SK-N-SH (cell line): ENCODE measurements around the gene DOK7. TPM values are rescaled to one million over a fixed set of nuclear protein-coding genes. Genes with fewer than 3 reads are reported as not detected.

Source experiments
- CTCF ChIA-PET: fragments of 300-600, 350-600 bp; formaldehyde crosslinking; extraction: SDS; loops from one replicate; lab custom pipeline; 2021; lab: Yijun Ruan, JAX
- POLR2A ChIA-PET: fragments of 350-600 bp; sonication (Branson Sonifier 250); formaldehyde crosslinking; extraction: SDS; loops from one replicate; lab custom pipeline; 2020; ENCODE audit warnings: antibody characterized with exemption, inconsistent platforms; lab: Yijun Ruan, JAX
- DNase-seq: peaks from one replicate; pipeline ENCODE4 v3.0.0; 2012
- H2AFZ ChIP-seq: fragments of 200-600 bp; sonication (generic); 2 replicates; pipeline ENCODE4 v1.8.1; 2016; ENCODE audit warnings: antibody characterized with exemption, mild to moderate bottlenecking, low read depth
- H3F3A ChIP-seq: fragments of 200-600 bp; sonication (generic); replicated peaks from 2 replicates; pipeline ENCODE3; 2016; ENCODE audit warnings: antibody characterized with exemption, mild to moderate bottlenecking; ENCODE audit not compliant: insufficient read depth
- H3K27ac ChIP-seq, 2 experiments: fragments of 200-500 bp in 1 of 2; fragments of 200-600 bp in 1 of 2; sonication (Bioruptor generic) in 1 of 2; sonication (generic), shearing (Covaris generic) in 1 of 2; 2 replicates each; pipeline versions ENCODE4 v1.5.1 to v1.6.1; 2014 to 2016; ENCODE audit warnings: low read depth in 2 of 2, inconsistent platforms in 1 of 2, low read length in 1 of 2, mild to moderate bottlenecking in 1 of 2, mixed read lengths in 1 of 2
- H3K27me3 ChIP-seq: fragments of 200-600 bp; sonication (generic), shearing (Covaris generic); 2 replicates; pipeline ENCODE4 v1.6.1; 2016; ENCODE audit warnings: mixed run types; ENCODE audit not compliant: insufficient read depth
- H3K36me3 ChIP-seq, 2 experiments: fragments of 200-500 bp in 1 of 2; fragments of 200-600 bp in 1 of 2; sonication (Bioruptor generic) in 1 of 2; sonication (generic) in 1 of 2; replicated peaks in 1 of 2; 2 replicates each; pipeline versions ENCODE3 to v1.5.1; 2014 to 2016; ENCODE audit warnings: low read length in 1 of 2, mild to moderate bottlenecking in 1 of 2; ENCODE audit not compliant: insufficient read depth in 2 of 2, control insufficient read depth in 1 of 2
- H3K4me1 ChIP-seq, 2 experiments: fragments of 200-500 bp in 1 of 2; fragments of 200-600 bp in 1 of 2; sonication (Bioruptor generic) in 1 of 2; sonication (generic), shearing (Covaris generic) in 1 of 2; 2 replicates each; pipeline versions ENCODE4 v1.5.1 to v1.6.1; 2014 to 2016; ENCODE audit warnings: low read depth in 1 of 2, low read length in 1 of 2, mixed run types in 1 of 2; ENCODE audit not compliant: insufficient read depth in 2 of 2, control insufficient read depth in 1 of 2
- H3K4me2 ChIP-seq: fragments of 200-600 bp; sonication (generic), shearing (Covaris generic); 2 replicates; pipeline ENCODE4 v1.6.1; 2017; ENCODE audit warnings: mixed run types
- H3K4me3 ChIP-seq, 2 experiments: fragments of 200-500 bp in 1 of 2; fragments of 200-600 bp in 1 of 2; sonication (Bioruptor generic) in 1 of 2; sonication (generic), shearing (Covaris generic) in 1 of 2; 2 replicates each; pipeline versions ENCODE4 v1.5.1 to v1.8.1; 2014 to 2016; ENCODE audit warnings: low read depth in 2 of 2, inconsistent platforms in 1 of 2, low read length in 1 of 2, mild to moderate bottlenecking in 1 of 2, mixed read lengths in 1 of 2, moderate library complexity in 1 of 2
- H3K79me2 ChIP-seq: fragments of 200-600 bp; sonication (generic); 2 replicates; pipeline ENCODE4 v1.8.1; 2017; ENCODE audit warnings: mild to moderate bottlenecking; ENCODE audit not compliant: insufficient read depth
- H3K9ac ChIP-seq: fragments of 200-600 bp; sonication (generic); 2 replicates; pipeline ENCODE4 v1.6.1; 2017; ENCODE audit warnings: mixed run types
- H3K9me2 ChIP-seq: fragments of 200-600 bp; sonication (generic); 2 replicates; pipeline ENCODE4 v1.6.1; 2017; ENCODE audit warnings: mixed run types
- H3K9me3 ChIP-seq: fragments of 200-600 bp; sonication (generic); 2 replicates; pipeline ENCODE4 v1.6.1; 2017; ENCODE audit warnings: mixed run types, mild to moderate bottlenecking, moderate library complexity
- H4K20me1 ChIP-seq: fragments of 200-600 bp; sonication (generic); 2 replicates; pipeline ENCODE4 v1.6.1; 2017; ENCODE audit warnings: mild to moderate bottlenecking, mixed run types; ENCODE audit not compliant: insufficient read depth
- ELF1 ChIP-seq: IDR thresholded peaks from 2 replicates; pipeline ENCODE4 v1.4.0; 2012
- EP300 ChIP-seq, 2 experiments: IDR thresholded peaks; 2 replicates each; pipeline versions ENCODE4 v1.4.0 to v1.6.1; 2012; ENCODE audit warnings: borderline replicate concordance in 1 of 2, low read depth in 1 of 2, low read length in 1 of 2
- EZH2phosphoT487 ChIP-seq: fragments of 200-600 bp; sonication (generic); IDR thresholded peaks from 2 replicates; pipeline ENCODE4 v1.6.1; 2017; ENCODE audit warnings: low read depth, mixed run types, mild to moderate bottlenecking, antibody characterized with exemption, moderate library complexity, borderline replicate concordance
- FOSL2 ChIP-seq: IDR thresholded peaks from 2 replicates; pipeline ENCODE4 v1.4.0; 2012; ENCODE audit warnings: low read depth, mild to moderate bottlenecking, moderate library complexity, borderline replicate concordance
- FOXM1 ChIP-seq: IDR thresholded peaks from 2 replicates; pipeline ENCODE4 v1.4.0; 2012; ENCODE audit warnings: low read depth, mild to moderate bottlenecking
- JUND ChIP-seq: IDR thresholded peaks from 2 replicates; pipeline ENCODE4 v1.4.0; 2012
- MXI1 ChIP-seq: IDR thresholded peaks from 2 replicates; pipeline ENCODE4 v1.6.1; 2012; ENCODE audit warnings: mild to moderate bottlenecking, low read depth, low read length, improper control_type of control experiment
- NRF1 ChIP-seq: IDR thresholded peaks from 2 replicates; pipeline ENCODE4 v1.6.1; 2012; ENCODE audit warnings: low read depth, mild to moderate bottlenecking, low read length
- POLR2AphosphoS5 ChIP-seq: IDR thresholded peaks from 2 replicates; pipeline ENCODE4 v1.6.1; 2012; ENCODE audit warnings: low read depth, low read length
- RAD21 ChIP-seq: IDR thresholded peaks from 2 replicates; pipeline ENCODE4 v1.6.1; 2012; ENCODE audit warnings: mild to moderate bottlenecking, low read length
- RFX5 ChIP-seq: IDR thresholded peaks from 2 replicates; pipeline ENCODE4 v1.6.1; 2012; ENCODE audit warnings: mild to moderate bottlenecking, improper control_type of control experiment, low read length
- RXRA ChIP-seq: IDR thresholded peaks from 2 replicates; pipeline ENCODE4 v1.4.0; 2012; ENCODE audit warnings: low read depth, mild to moderate bottlenecking, borderline replicate concordance
- TEAD4 ChIP-seq: IDR thresholded peaks from 2 replicates; pipeline ENCODE4 v1.4.0; 2012; ENCODE audit warnings: mild to moderate bottlenecking, borderline replicate concordance; ENCODE audit not compliant: insufficient read depth
- YY1 ChIP-seq: IDR thresholded peaks from 2 replicates; pipeline ENCODE4 v1.4.0; 2012; ENCODE audit warnings: low read depth, mild to moderate bottlenecking
- WGBS: methylation state at CpG from one replicate; pipeline ENCODE4 v1.1.6; 2017; ENCODE audit warnings: low lambda C conversion rate; 5-methylcytosine and 5-hydroxymethylcytosine counted together
- polyA plus RNA-seq, 3 experiments: library from polyadenylated mRNA; depleted of rRNA; stranded (reverse); fragments of >200 nt; gene quantifications; 2 replicates each; pipeline ENCODE4 v1.2.3, GENCODE V29; 2012
- TF ChIP-seq, protein P1 (sequence below): fragments of 200-600 bp; sonication (generic); IDR thresholded peaks from 2 replicates; pipeline ENCODE4 v1.6.1; 2017; ENCODE audit warnings: antibody characterized with exemption, mild to moderate bottlenecking, moderate library complexity
- TF ChIP-seq, protein P2 (sequence below): IDR thresholded peaks from 2 replicates; pipeline ENCODE4 v1.4.0; 2012; ENCODE audit warnings: low read depth, borderline replicate concordance
- TF ChIP-seq, protein P3 (sequence below): fragments of 150-350 bp; IDR thresholded peaks from 2 replicates; pipeline ENCODE4 v1.6.1; 2016; ENCODE audit warnings: mild to moderate bottlenecking, low read depth, low read length
- TF ChIP-seq, protein P4 (sequence below): fragments of 150-350 bp; IDR thresholded peaks from 2 replicates; pipeline ENCODE4 v1.6.1; 2017; ENCODE audit warnings: antibody characterized with exemption, low read length, low read depth, borderline replicate concordance
- TF ChIP-seq, protein P5 (sequence below): IDR thresholded peaks from 2 replicates; pipeline ENCODE4 v1.6.1; 2012; ENCODE audit warnings: mild to moderate bottlenecking, low read depth, low read length, moderate library complexity
- TF ChIP-seq, protein P6 (sequence below): IDR thresholded peaks from 2 replicates; pipeline ENCODE4 v1.4.0; 2012; ENCODE audit warnings: low read depth, borderline replicate concordance

DOK7 gene
- polyA plus RNA-seq, 1 of the 3 experiments (the other 2 are of a cell fraction) = not detected

DNA sequence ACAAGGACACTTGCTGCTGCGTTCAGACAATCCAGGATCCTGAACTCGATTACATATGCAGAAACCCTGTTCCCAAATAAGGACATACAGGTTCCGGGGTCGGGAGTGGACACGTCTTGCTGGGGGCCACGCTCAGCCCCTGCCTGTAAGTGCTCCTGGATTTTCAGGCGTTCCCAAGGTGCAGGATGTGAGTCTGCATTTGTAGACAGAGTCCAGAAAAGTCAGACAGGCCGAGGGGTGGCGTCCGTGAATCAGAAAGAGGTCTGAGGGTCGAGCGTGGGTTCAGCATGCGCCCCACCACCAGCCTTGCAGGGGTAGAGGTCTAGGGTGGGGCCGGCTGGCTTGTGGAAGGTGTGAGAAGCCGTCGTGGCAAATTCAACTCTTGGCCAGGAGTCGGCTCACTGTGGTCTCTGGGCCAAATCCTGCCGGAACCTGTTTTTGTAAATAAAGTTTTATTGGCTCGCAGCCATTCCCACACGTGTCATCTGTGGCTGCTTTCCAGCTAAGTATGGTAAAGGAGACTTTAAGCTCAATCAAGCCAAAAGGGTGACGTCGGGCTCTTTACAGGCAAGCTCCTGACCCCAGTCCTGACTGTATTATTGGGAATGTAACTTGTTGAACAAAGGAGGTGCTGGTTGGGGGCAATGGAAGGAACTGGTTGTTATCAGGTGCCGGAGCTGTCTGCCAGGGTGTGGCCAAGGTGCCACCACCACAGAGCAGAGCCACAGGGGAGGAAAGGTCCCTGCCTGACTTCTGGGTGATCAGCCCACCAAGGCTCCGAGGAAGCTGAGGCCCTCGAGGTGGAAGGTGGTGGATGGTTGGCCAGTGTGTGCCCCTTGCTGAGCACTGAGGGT lies 7.4 kb downstream of the DOK7 start:
- H3K9ac ChIP-seq = no peak overlapping the region
- WGBS = 58% methylated on average over 20 of the region's 25 CpGs
- POLR2A ChIA-PET = no interaction called here
- TF ChIP-seq RAD21 = no peak
- TF ChIP-seq, protein P1, sequence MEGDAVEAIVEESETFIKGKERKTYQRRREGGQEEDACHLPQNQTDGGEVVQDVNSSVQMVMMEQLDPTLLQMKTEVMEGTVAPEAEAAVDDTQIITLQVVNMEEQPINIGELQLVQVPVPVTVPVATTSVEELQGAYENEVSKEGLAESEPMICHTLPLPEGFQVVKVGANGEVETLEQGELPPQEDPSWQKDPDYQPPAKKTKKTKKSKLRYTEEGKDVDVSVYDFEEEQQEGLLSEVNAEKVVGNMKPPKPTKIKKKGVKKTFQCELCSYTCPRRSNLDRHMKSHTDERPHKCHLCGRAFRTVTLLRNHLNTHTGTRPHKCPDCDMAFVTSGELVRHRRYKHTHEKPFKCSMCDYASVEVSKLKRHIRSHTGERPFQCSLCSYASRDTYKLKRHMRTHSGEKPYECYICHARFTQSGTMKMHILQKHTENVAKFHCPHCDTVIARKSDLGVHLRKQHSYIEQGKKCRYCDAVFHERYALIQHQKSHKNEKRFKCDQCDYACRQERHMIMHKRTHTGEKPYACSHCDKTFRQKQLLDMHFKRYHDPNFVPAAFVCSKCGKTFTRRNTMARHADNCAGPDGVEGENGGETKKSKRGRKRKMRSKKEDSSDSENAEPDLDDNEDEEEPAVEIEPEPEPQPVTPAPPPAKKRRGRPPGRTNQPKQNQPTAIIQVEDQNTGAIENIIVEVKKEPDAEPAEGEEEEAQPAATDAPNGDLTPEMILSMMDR = no peak
- TF ChIP-seq EZH2phosphoT487 = no peak
- TF ChIP-seq MXI1 = no peak
- TF ChIP-seq, protein P2, sequence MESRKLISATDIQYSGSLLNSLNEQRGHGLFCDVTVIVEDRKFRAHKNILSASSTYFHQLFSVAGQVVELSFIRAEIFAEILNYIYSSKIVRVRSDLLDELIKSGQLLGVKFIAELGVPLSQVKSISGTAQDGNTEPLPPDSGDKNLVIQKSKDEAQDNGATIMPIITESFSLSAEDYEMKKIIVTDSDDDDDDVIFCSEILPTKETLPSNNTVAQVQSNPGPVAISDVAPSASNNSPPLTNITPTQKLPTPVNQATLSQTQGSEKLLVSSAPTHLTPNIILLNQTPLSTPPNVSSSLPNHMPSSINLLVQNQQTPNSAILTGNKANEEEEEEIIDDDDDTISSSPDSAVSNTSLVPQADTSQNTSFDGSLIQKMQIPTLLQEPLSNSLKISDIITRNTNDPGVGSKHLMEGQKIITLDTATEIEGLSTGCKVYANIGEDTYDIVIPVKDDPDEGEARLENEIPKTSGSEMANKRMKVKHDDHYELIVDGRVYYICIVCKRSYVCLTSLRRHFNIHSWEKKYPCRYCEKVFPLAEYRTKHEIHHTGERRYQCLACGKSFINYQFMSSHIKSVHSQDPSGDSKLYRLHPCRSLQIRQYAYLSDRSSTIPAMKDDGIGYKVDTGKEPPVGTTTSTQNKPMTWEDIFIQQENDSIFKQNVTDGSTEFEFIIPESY = no peak
- TF ChIP-seq, protein P3, sequence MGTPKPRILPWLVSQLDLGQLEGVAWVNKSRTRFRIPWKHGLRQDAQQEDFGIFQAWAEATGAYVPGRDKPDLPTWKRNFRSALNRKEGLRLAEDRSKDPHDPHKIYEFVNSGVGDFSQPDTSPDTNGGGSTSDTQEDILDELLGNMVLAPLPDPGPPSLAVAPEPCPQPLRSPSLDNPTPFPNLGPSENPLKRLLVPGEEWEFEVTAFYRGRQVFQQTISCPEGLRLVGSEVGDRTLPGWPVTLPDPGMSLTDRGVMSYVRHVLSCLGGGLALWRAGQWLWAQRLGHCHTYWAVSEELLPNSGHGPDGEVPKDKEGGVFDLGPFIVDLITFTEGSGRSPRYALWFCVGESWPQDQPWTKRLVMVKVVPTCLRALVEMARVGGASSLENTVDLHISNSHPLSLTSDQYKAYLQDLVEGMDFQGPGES = no peak
- TF ChIP-seq POLR2AphosphoS5 = no peak
- TF ChIP-seq NRF1 = no peak
- TF ChIP-seq JUND = no peak
- TF ChIP-seq RFX5 = no peak
- TF ChIP-seq, protein P4, sequence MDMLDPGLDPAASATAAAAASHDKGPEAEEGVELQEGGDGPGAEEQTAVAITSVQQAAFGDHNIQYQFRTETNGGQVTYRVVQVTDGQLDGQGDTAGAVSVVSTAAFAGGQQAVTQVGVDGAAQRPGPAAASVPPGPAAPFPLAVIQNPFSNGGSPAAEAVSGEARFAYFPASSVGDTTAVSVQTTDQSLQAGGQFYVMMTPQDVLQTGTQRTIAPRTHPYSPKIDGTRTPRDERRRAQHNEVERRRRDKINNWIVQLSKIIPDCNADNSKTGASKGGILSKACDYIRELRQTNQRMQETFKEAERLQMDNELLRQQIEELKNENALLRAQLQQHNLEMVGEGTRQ = no peak
- TF ChIP-seq EP300 (IDR thresholded peaks at IDR 0.05; ENCODE audit: borderline replicate concordance in 1 of 2, low read depth in 1 of 2, low read length in 1 of 2) = no peak
- TF ChIP-seq FOXM1 = no peak
- TF ChIP-seq TEAD4 = no peak
- TF ChIP-seq, protein P5, sequence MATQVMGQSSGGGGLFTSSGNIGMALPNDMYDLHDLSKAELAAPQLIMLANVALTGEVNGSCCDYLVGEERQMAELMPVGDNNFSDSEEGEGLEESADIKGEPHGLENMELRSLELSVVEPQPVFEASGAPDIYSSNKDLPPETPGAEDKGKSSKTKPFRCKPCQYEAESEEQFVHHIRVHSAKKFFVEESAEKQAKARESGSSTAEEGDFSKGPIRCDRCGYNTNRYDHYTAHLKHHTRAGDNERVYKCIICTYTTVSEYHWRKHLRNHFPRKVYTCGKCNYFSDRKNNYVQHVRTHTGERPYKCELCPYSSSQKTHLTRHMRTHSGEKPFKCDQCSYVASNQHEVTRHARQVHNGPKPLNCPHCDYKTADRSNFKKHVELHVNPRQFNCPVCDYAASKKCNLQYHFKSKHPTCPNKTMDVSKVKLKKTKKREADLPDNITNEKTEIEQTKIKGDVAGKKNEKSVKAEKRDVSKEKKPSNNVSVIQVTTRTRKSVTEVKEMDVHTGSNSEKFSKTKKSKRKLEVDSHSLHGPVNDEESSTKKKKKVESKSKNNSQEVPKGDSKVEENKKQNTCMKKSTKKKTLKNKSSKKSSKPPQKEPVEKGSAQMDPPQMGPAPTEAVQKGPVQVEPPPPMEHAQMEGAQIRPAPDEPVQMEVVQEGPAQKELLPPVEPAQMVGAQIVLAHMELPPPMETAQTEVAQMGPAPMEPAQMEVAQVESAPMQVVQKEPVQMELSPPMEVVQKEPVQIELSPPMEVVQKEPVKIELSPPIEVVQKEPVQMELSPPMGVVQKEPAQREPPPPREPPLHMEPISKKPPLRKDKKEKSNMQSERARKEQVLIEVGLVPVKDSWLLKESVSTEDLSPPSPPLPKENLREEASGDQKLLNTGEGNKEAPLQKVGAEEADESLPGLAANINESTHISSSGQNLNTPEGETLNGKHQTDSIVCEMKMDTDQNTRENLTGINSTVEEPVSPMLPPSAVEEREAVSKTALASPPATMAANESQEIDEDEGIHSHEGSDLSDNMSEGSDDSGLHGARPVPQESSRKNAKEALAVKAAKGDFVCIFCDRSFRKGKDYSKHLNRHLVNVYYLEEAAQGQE = no peak
- TF ChIP-seq RXRA = no peak
- TF ChIP-seq, protein P6, sequence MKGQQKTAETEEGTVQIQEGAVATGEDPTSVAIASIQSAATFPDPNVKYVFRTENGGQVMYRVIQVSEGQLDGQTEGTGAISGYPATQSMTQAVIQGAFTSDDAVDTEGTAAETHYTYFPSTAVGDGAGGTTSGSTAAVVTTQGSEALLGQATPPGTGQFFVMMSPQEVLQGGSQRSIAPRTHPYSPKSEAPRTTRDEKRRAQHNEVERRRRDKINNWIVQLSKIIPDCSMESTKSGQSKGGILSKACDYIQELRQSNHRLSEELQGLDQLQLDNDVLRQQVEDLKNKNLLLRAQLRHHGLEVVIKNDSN = no peak
- TF ChIP-seq YY1 = no peak
- TF ChIP-seq ELF1 = no peak
- TF ChIP-seq FOSL2 = no peak
- no peaks in the 10 kb centered on the region for H3K9me2 ChIP-seq
- H3K79me2 ChIP-seq = no peaks in the 10 kb centered on the region
- H3K27me3 ChIP-seq = no peaks in the 10 kb centered on the region
- no peak overlapping the region for H3K27ac ChIP-seq
- H3K9me3 ChIP-seq = no peaks in the 10 kb centered on the region
- no peaks in the 10 kb centered on the region for H4K20me1 ChIP-seq
- CTCF ChIA-PET = interaction anchor here (1.1 to 3.9 kb wide), 3 partner anchors 10 to 173 kb away, joined by 3 to 31 read pairs (median 3); no protein-coding TSS in a partner anchor
- no peaks in the 10 kb centered on the region for H3K36me3 ChIP-seq
- no peak overlapping the region for H2AFZ ChIP-seq
- DNase-seq = no peak
- peaks cover 7% of the 10 kb centered on the region for H3F3A ChIP-seq
- H3K4me2 ChIP-seq = no peak overlapping the region
- no peak overlapping the region for H3K4me3 ChIP-seq
- peaks cover 0 to 3% of the 10 kb centered on the region in 2 experiments; a peak in 1 of 4 replicates for H3K4me1 ChIP-seq
